Measurements from ENCODE around the gene KCNJ11.

Gene KCNJ11

GRCh38 chr11:17382046-17382728 is 6.3 kb downstream of the KCNJ11 start:
- no peak for DNase-seq (ENCODE audit: low spot score)
- POLR2A ChIA-PET (ENCODE audit: low non-redundant PET) = no interaction called here
- no peak for TF ChIP-seq CTCF (conservative IDR thresholded peaks at IDR 0.05; ENCODE audit: low read depth)
- CTCF ChIA-PET = interaction anchor here (0.6 to 1.3 kb wide), 2 partner anchors 111 to 117 kb away, joined by 3 read pairs; no protein-coding TSS in a partner anchor
- H3K27ac ChIP-seq = no peak overlapping the region

GRCh38 chr11:17381156-17381555 is 7.3 kb downstream of the KCNJ11 start:
- no peak for DNase-seq (ENCODE audit: low spot score)
- H3K27ac ChIP-seq = no peak overlapping the region
- CTCF ChIA-PET = no interaction called here
- TF ChIP-seq CTCF (conservative IDR thresholded peaks at IDR 0.05; ENCODE audit: low read depth) = no peak
- POLR2A ChIA-PET (ENCODE audit: low non-redundant PET) = no interaction called here

- POLR2A ChIA-PET (ENCODE audit: low non-redundant PET) = no interaction called here
- CTCF ChIA-PET = interaction anchor here (0.9 kb wide), 1 partner anchor 15 kb away, joined by 3 read pairs; no protein-coding TSS in a partner anchor
- TF ChIP-seq CTCF (conservative IDR thresholded peaks at IDR 0.05; ENCODE audit: low read depth) = no peak
- no peak for DNase-seq (ENCODE audit: low spot score)
- no peak overlapping the region for H3K27ac ChIP-seq
Observed at GRCh38 chr11:17379383-17380180, 8.9 kb downstream of the KCNJ11 start.

- ChIA-PET CTCF (interaction anchor here (0.9 kb wide), 1 partner anchor 14 kb away, joined by 3 read pairs; no protein-coding TSS in a partner anchor), POLR2A (ENCODE audit: low non-redundant PET) (no interaction called here)
- H3K27ac ChIP-seq = peak overlapping the region; percentile 66
- no peak for DNase-seq (ENCODE audit: low spot score)
- TF ChIP-seq CTCF (conservative IDR thresholded peaks at IDR 0.05; ENCODE audit: low read depth) = no peak
Observed at GRCh38 chr11:17378655-17379054, 9.8 kb downstream of the KCNJ11 start.

- no peak for DNase-seq (ENCODE audit: low spot score)
- no peak for TF ChIP-seq CTCF (conservative IDR thresholded peaks at IDR 0.05; ENCODE audit: low read depth)
- H3K27ac ChIP-seq = no peak overlapping the region
- POLR2A ChIA-PET (ENCODE audit: low non-redundant PET) = no interaction called here
- CTCF ChIA-PET = no interaction called here
Observed at GRCh38 chr11:17376493-17376892, 12.0 kb downstream of the KCNJ11 start.

- CTCF ChIA-PET = no interaction called here
- no peak overlapping the region for H3K27ac ChIP-seq
- no peak for TF ChIP-seq CTCF (conservative IDR thresholded peaks at IDR 0.05; ENCODE audit: low read depth)
- POLR2A ChIA-PET (ENCODE audit: low non-redundant PET) = no interaction called here
- no peak for DNase-seq (ENCODE audit: low spot score)
Observed at GRCh38 chr11:17375547-17375946, 12.9 kb downstream of the KCNJ11 start.
